ENCODE measurements around the gene GRK1. TPM values are rescaled to one million over a fixed set of nuclear protein-coding genes. Genes with fewer than 3 reads are reported as not detected.
"Not testable (repeated sequence)": the region's sequence is repeated elsewhere in the genome, so short reads cannot be mapped to it uniquely, and the experiment has no call there.

Gene GRK1
- total RNA-seq, 1 donor from 2014 or later = 1.1 TPM

GRCh38 chr13:113722921-113723320, 55.9 kb downstream of the GRK1 start:
- no peak for DNase-seq (ENCODE audit: low spot score, unreplicated experiment)
- no peaks in the 10 kb centered on the region for H3K36me3 Mint-ChIP-seq (ENCODE audit: insufficient read depth)
- H3K27ac Mint-ChIP-seq = no peak overlapping the region
- no peak for TF ChIP-seq CTCF (IDR thresholded peaks at IDR 0.05; ENCODE audit: unreplicated experiment)
- H3K9me3 Mint-ChIP-seq (ENCODE audit: low read depth) = no peaks in the 10 kb centered on the region
- H3K4me1 Mint-ChIP-seq (ENCODE audit: low read depth) = peaks cover 5% of the 10 kb centered on the region
- peaks cover 3% of the 10 kb centered on the region for H3K27me3 Mint-ChIP-seq
- no peak overlapping the region for H3K4me3 Mint-ChIP-seq (ENCODE audit: low read depth)

DNA sequence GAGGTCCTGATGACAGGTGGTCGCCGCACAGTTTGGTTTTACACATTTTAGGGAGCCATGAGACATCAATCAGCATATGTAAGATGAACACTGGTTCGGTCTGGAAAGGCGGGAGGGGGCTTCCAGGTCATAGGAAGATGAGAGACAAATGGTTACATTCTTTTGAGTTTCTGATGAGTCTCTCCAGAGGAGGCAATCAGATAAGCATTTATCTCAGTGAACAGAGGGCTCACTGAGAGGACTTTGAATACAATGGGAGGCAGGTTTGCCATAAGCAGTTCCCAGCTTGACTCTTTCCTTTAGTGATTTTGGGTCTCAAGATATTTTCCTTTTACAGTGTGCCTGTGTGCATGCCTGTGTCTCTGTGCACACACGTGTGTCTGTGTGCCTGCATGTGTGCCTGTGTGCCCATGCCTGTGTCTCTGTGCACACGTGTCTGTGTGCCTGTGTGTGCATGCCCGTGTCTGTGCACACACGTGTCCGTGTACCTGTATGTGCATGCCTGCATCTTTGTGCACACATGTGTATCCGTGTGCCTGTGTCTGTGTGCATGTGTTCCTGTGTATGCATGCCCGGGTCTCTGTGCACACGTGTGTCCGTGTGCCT, 56.5 kb downstream of the GRK1 start:
- no peak overlapping the region for H3K27ac Mint-ChIP-seq
- peaks cover 5% of the 10 kb centered on the region for H3K4me1 Mint-ChIP-seq (ENCODE audit: low read depth)
- H3K36me3 Mint-ChIP-seq (ENCODE audit: insufficient read depth) = no peaks in the 10 kb centered on the region
- H3K9me3 Mint-ChIP-seq (ENCODE audit: low read depth) = no peaks in the 10 kb centered on the region
- peak overlapping the region; percentile 19 for H3K4me3 Mint-ChIP-seq (ENCODE audit: low read depth)
- peaks cover 3% of the 10 kb centered on the region for H3K27me3 Mint-ChIP-seq
- no peak for DNase-seq (ENCODE audit: low spot score, unreplicated experiment)
- no peak for TF ChIP-seq CTCF (IDR thresholded peaks at IDR 0.05; ENCODE audit: unreplicated experiment)

DNA sequence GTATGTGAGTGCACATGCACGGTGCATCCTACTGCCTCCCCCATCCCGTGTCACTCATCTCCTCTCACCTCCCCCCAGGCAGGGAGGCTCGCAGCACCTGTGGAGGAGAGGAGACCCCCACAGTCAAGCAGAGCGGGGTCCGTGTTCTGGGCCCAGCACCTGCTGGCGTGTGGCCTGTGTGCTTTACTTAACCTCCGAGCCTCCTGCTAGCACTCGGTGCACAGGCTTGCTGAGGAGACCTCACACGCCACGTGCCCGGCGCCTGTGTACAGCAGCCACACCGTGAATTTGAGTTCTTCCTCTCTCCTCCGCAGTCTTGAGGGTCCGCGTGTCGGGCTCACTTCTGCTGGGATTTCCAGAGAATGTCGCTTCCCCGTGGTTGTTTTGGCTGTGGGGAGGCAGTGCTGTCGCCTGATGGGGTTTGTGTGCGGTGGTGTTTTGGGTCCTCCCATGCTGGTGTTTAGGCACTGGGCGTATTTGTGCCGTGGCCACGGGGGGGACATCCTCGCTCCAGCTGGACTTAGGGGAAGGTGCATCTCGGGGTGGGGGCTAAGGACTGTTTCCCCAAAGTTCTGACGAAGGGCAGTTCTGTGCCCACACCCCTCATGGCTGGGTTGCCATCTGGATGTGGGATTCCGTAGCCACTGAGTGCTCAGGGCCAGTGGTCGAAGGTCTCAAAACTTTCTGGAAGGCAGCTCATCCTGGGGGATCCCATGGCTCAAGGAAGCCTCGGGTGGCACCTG, 57.2 kb downstream of the GRK1 start:
- DNase-seq (ENCODE audit: low spot score, unreplicated experiment) = no peak
- peaks cover 5% of the 10 kb centered on the region for H3K4me1 Mint-ChIP-seq (ENCODE audit: low read depth)
- TF ChIP-seq CTCF (IDR thresholded peaks at IDR 0.05; ENCODE audit: unreplicated experiment) = no peak
- no peak overlapping the region for H3K27ac Mint-ChIP-seq
- H3K4me3 Mint-ChIP-seq (ENCODE audit: low read depth) = peak overlapping the region; percentile 82
- no peaks in the 10 kb centered on the region for H3K9me3 Mint-ChIP-seq (ENCODE audit: low read depth)
- no peaks in the 10 kb centered on the region for H3K36me3 Mint-ChIP-seq (ENCODE audit: insufficient read depth)
- peaks cover 3% of the 10 kb centered on the region for H3K27me3 Mint-ChIP-seq

DNA sequence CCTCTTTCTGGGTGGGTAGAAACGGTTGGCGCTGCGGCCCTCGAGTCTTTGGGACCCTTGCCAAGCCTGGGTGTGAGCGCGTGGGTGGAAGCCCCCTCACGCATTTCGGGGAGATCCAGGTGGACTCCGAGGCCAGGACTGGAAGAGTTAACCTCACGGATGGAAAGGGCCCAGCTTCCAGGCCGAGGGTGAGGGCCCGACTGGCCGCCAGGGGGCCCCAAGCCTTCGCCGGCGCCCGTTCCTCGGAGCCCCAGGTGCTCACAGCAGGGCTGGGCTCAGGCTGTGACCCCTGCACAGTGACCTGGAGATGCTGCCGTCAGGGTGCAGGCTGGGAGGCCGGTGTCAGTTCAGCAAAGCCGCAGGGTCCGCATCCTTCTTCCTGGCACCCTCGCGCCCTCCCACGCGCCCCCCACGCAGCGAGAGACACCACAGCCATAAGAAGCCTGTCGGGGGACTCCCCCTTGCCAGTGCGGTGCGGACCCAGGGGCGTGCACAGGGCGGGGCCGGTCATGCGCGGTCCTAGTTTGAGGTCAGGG, 57.8 kb downstream of the GRK1 start:
- H3K9me3 Mint-ChIP-seq (ENCODE audit: low read depth) = no peaks in the 10 kb centered on the region
- H3K4me3 Mint-ChIP-seq (ENCODE audit: low read depth) = peak overlapping the region; percentile 82
- TF ChIP-seq CTCF (IDR thresholded peaks at IDR 0.05; ENCODE audit: unreplicated experiment) = peak; percentile 96
- DNase-seq (ENCODE audit: low spot score, unreplicated experiment) = peak; percentile 79
- H3K4me1 Mint-ChIP-seq (ENCODE audit: low read depth) = peaks cover 5% of the 10 kb centered on the region
- H3K27me3 Mint-ChIP-seq = peaks cover 3% of the 10 kb centered on the region
- no peaks in the 10 kb centered on the region for H3K36me3 Mint-ChIP-seq (ENCODE audit: insufficient read depth)
- H3K27ac Mint-ChIP-seq = peak overlapping the region; percentile 98

DNA sequence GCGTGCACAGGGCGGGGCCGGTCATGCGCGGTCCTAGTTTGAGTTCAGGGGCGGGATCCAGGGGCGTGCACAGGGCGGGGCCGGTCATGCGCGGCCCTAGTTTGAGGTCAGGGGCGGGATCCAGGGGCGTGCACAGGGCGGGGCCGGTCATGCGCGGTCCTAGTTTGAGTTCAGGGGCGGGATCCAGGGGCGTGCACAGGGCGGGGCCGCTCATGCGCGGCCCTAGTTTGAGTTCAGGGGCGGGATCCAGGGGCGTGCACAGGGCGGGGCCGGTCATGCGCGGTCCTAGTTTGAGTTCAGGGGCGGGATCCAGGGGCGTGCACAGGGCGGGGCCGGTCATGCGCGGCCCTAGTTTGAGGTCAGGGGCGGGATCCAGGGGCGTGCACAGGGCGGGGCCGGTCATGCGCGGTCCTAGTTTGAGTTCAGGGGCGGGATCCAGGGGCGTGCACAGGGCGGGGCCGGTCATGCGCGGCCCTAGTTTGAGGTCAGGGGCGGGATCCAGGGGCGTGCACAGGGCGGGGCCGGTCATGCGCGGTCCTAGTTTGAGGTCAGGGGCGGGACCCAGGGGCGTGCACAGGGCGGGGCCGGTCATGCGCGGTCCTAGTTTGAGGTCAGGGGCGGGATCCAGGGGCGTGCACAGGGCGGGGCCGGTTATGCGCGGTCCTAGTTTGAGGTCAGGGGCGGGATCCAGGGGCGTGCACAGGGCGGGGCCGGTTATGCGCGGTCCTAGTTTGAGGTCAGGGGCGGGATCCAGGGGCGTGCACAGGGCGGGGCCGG, 58.5 kb downstream of the GRK1 start:
- not testable (repeated sequence) for H3K4me3 Mint-ChIP-seq (ENCODE audit: low read depth); H3K36me3 Mint-ChIP-seq (ENCODE audit: insufficient read depth); H3K9me3 Mint-ChIP-seq (ENCODE audit: low read depth); H3K4me1 Mint-ChIP-seq (ENCODE audit: low read depth); H3K27me3 Mint-ChIP-seq
- peak overlapping the region; percentile 98 for H3K27ac Mint-ChIP-seq
- peak; percentile 55 for DNase-seq (ENCODE audit: low spot score, unreplicated experiment)

GRCh38 chr13:113726106-113726821, 59.2 kb downstream of the GRK1 start:
- H3K27ac Mint-ChIP-seq = peak overlapping the region; percentile 89
- not testable (repeated sequence) for H3K36me3 Mint-ChIP-seq (ENCODE audit: insufficient read depth); DNase-seq (ENCODE audit: low spot score, unreplicated experiment); H3K4me1 Mint-ChIP-seq (ENCODE audit: low read depth); H3K9me3 Mint-ChIP-seq (ENCODE audit: low read depth); H3K27me3 Mint-ChIP-seq
- peak overlapping the region; percentile 65 for H3K4me3 Mint-ChIP-seq (ENCODE audit: low read depth)

Data from progenitor cell of endocrine pancreas (in vitro differentiated cells).